GM12864 (cell line): ENCODE data around the gene IBA57.

Source experiments
- DNase-seq: peaks from one replicate; pipeline ENCODE4 v3.0.0-alpha.2; 2011; ENCODE audit warnings: low read depth
- H3K4me3 ChIP-seq: 2 replicates; pipeline ENCODE4 v1.5.1; 2011; ENCODE audit warnings: mild to moderate bottlenecking, low read depth, low read length, control low read depth
- TF ChIP-seq, protein P1 (sequence below): IDR thresholded peaks from 2 replicates; pipeline ENCODE4 v1.5.1; 2011; ENCODE audit warnings: low read depth, mild to moderate bottlenecking, moderate library complexity, low read length, control low read depth, inconsistent platforms; ENCODE audit errors: missing control alignments

IBA57 gene

DNA sequence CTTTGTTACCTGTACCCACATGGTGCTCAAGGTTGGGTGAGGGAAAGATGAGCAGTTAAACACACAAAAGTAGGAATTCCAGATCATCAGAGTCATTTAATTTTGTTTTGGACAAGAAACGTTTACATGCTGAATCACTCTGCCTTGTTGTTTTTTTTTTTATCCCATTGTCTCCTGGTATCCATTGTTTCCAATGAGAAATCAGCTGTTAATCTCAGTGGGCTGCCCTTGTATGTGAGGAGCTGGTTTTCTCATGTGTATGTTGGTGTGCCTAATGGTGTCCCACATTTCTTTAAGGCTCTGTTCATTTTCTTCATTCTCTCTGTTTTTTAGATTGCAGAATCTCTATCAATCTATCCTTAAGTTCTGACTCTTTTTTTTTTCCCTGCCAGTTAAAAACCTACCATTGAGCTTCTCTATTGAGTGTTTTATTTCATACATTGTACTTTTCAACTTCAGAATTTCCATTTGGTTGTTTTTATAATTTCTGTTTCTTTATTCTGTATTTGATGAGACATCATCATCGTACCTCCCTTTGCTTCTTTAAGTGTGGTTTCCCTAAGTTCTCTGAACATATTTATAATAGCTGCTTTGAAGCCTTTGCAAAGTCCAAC, 33.5 kb downstream of the IBA57 start:
- no peak for DNase-seq
- TF ChIP-seq, protein P1, sequence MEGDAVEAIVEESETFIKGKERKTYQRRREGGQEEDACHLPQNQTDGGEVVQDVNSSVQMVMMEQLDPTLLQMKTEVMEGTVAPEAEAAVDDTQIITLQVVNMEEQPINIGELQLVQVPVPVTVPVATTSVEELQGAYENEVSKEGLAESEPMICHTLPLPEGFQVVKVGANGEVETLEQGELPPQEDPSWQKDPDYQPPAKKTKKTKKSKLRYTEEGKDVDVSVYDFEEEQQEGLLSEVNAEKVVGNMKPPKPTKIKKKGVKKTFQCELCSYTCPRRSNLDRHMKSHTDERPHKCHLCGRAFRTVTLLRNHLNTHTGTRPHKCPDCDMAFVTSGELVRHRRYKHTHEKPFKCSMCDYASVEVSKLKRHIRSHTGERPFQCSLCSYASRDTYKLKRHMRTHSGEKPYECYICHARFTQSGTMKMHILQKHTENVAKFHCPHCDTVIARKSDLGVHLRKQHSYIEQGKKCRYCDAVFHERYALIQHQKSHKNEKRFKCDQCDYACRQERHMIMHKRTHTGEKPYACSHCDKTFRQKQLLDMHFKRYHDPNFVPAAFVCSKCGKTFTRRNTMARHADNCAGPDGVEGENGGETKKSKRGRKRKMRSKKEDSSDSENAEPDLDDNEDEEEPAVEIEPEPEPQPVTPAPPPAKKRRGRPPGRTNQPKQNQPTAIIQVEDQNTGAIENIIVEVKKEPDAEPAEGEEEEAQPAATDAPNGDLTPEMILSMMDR = no peak
- no peak overlapping the region for H3K4me3 ChIP-seq

DNA sequence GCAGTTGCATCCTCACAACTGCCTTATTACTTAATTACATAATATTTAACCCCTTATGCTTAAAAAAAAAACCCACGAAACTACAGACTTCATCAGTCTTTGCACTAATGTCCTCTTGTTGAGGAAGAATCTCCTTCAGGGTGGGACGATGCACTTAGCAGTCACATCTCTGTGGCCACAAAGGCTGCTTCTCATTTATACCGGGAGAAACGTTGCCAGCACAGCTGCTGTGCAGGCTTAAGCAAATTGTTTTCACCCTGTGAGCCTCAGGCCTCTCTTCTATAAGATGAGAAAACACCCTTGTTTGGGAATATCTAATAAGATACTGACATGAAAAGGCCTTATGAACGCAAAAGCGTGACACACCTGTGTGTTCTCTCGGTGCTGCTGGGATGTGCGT, 39.4 kb downstream of the IBA57 start:
- no peak for DNase-seq
- H3K4me3 ChIP-seq = no peak overlapping the region
- TF ChIP-seq, protein P1 = no peak

DNA sequence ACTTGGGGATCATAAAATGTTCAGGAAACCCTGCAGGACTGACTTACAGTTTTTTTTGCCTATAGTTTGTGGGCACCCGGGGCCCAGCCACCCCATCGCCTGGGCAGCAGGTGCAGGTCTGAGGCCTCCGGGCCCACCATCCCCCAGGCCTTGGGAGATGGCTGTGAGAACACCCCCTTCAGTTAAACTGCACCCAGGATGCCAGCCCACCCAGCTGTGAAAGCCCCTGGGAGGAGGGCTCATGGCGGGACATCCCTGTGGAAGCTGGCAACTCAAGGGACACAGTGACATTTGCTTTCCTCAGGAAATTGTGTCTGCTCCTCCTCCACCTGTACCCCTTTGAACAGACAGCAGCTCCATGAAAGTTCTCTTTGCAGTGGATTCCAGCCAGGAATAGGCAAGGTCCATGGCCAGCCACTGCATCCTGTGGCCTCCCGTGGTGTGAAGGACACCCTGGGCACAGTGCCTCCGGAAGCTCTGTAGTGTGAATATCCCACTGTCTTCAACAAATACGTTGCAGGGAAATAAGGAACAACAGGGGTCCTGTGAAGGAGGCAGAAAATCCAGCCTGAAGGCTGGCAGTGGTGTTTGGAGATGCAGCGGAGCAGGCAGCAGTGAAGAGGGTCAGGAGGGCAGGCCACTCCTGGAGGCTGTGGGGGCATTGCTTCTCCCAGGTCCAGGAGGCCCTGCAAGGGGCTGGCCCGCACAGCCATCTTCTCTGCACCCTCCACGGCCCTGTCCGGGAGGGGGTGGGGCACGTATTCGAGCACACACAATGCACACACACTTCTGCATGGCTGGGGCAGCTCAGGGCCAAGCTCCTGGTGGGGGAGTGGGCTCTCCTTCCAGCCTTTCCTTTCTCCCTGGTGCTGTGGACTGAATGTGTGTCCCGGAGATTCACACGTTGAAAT, 40.2 kb downstream of the IBA57 start:
- no peak for DNase-seq
- no peak overlapping the region for H3K4me3 ChIP-seq
- TF ChIP-seq, protein P1 = no peak

DNA sequence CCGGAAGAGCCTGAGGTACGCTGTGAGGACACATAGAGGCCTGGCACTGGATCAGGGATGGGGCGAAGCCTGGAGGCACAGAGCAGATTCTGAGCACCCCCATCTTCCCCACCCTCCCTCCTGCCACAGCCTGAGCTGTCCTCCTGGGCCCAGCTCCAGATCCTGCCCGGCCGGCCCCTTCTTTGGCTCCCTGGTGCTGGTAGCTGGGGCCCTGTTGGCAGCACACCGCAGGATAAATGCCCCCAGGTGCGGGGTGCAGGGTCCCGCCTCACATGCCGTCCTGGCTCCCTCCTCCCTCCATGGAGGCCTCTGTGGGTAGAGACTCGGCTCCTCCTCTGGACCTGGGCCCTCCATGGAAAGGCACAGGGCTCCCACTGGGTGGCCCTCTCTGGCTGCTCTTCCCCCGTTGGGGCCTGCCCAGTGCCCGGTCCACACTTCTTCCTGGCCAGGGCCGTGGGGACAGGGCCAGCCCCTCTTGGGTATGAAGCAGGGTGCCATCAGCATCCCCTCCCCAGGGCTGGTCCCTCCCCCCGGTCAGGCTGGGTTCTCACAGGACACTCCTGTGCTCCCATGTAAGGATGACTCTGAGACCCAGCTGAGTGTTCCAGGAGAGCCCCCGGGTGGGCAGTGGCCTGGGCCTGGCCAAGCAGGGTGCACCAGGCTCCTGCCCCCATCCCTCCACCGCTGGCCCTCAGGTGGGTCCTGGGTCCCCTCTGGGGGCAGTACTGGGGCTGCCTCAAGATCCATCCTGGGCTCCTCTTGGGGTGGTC, 41.2 kb downstream of the IBA57 start:
- no peak overlapping the region for H3K4me3 ChIP-seq
- TF ChIP-seq, protein P1 = no peak
- DNase-seq = no peak

DNA sequence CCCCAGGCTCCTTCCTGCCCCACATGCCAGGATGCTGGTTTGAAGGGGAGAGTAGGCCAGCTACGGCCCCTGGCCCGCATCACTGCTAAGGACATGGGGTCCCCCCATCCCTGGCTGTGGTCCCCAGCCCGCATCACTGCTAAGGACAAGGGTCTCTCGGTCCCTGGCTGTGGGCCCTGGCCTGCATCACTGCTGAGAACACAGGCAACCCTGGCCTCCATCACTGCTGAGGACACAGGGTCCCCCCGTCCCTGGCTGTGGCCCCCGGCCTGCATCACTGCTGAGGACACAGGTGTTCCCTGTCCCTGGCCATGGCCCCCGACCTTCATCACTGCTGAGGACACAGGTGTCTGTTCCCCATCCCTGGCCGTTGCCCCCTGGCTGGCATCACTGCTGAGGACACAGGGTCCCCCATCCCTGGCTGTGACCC, 41.8 kb downstream of the IBA57 start:
- TF ChIP-seq, protein P1 = no peak
- no peak overlapping the region for H3K4me3 ChIP-seq
- DNase-seq = no peak

DNA sequence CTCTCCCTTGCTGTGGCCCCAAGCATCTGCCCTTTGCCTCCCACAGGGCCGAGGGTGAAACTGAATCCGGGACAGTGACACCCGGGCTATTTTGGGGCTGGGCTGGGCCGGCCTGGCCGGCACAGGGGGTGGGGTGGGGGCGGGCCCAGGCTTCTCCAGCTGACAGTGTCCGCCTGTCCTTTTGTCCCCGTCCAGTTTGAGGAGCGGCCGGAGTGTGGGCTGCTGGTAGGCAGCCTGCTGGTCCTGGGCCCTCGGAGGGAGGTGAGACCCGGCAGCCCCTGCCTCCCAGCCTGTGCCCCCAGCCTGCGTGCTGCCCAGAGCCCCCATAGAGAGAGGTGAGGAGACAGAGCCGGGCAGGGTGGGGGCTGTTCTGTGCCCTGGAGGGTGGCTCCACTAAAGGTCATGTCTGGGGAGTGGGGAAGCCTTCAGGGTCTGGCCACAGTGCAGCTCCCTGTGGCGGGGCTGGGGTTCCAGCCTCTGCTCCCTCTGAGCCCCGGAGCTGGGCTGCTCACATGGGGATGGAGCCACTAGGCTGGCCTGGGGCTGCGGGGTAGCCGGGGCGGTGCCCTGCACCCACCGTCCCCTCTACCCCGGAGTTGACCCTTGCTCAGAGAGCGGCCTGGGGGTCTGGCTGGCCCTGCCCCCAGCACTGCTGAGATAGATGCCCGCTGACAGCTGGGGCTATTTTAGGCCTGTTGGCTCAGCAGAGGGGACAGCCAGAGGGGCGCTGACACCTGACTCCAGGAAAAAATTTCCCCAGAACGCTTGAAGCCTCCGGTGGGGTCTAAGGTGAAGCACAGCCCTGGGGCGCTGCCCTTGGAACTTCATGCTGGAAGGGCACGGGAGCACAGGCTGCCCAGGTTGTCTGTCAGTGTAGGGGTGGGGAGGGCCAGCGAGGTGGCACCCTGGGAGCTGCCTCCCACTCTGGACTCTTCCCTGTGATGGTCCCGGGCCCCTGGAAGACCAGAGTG, 42.5 kb downstream of the IBA57 start, which contains the start of gene OBSCN:
Gene OBSCN (plus strand): TSS at position 194 of the 971 bp plus-strand sequence. CDS start 3,740 bp downstream, outside the sequence.
- H3K4me3 ChIP-seq = no peak within 1 kb of the TSS
- DNase-seq = no peak
- TF ChIP-seq, protein P1 = no peak
